Esophagus muscularis mucosa (tissue), 4 donors: ENCODE data around the gene FKBP1A. TPM values are rescaled to one million over a fixed set of nuclear protein-coding genes. Genes with fewer than 3 reads are reported as not detected.

ENCODE experiments used
- DNase-seq: peaks from one replicate; pipeline ENCODE4 v3.0.0-alpha.2; 2017; ENCODE audit errors: extremely low spot score
- H3K27ac ChIP-seq, 4 donors: fragments of 200-600 bp; sonication (generic); replicated peaks in 1 of 4; 1 replicate in 3 of 4; 2 replicates in 1 of 4; pipeline ENCODE4 v1.5.1; 2016 to 2019; ENCODE audit warnings: mild to moderate bottlenecking in 1 of 4
- H3K27me3 ChIP-seq, 4 donors: fragments of 200-600 bp; sonication (generic); one replicate each; pipeline versions ENCODE4 v1.5.1 to v1.6.0; 2016 to 2019
- H3K36me3 ChIP-seq, 4 donors: fragments of 200-600 bp; sonication (generic); one replicate each; pipeline ENCODE4 v1.5.1; 2016 to 2019
- H3K4me1 ChIP-seq, 4 donors: fragments of 200-600 bp; sonication (generic); one replicate each; pipeline ENCODE4 v1.5.1; 2016 to 2019
- H3K4me3 ChIP-seq, 4 donors: fragments of 200-600 bp; sonication (generic); 1 replicate in 2 of 4; 2 replicates in 2 of 4; pipeline ENCODE4 v1.5.1; 2016 to 2019; ENCODE audit warnings: mild to moderate bottlenecking in 4 of 4, moderate library complexity in 1 of 4
- H3K9me3 ChIP-seq, 4 donors: fragments of 200-600 bp; sonication (generic); 1 replicate in 3 of 4; 2 replicates in 1 of 4; pipeline ENCODE4 v1.5.1; 2016 to 2019
- CTCF ChIP-seq, 3 experiments: fragments of 200-600 bp in 2 of 3; fragments of 450-650 bp in 1 of 3; sonication (generic) in 2 of 3; IDR thresholded peaks; one replicate each; pipeline ENCODE4 v1.5.1; 2017 to 2019; ENCODE audit warnings: antibody characterized with exemption in 3 of 3, mild to moderate bottlenecking in 2 of 3, moderate library complexity in 1 of 3
- EP300 ChIP-seq: sonication (generic); formaldehyde crosslinking; IDR thresholded peaks from one replicate; pipeline ENCODE4 v1.6.1; 2017; ENCODE audit warnings: antibody characterized with exemption
- POLR2A ChIP-seq: fragments of 450-650 bp; IDR thresholded peaks from one replicate; pipeline ENCODE4 v1.6.1; 2017; ENCODE audit warnings: antibody characterized with exemption, moderate library complexity, mild to moderate bottlenecking, low read depth
- POLR2AphosphoS5 ChIP-seq, 2 donors: sonication (generic); formaldehyde crosslinking; IDR thresholded peaks; one replicate each; pipeline ENCODE4 v1.6.1; 2017; ENCODE audit warnings: antibody characterized with exemption in 2 of 2
- WGBS: methylation state at CpG from one replicate; pipeline ENCODE4 v1.1.5; 2018; 5-methylcytosine and 5-hydroxymethylcytosine counted together
- intact Hi-C: fragments of 100-400 bp; cut with DNase I; formaldehyde crosslinking; loops from one replicate; pipeline ENCODE4 v1.15.1; 2023
- total RNA-seq, 4 donors: library from RNA; depleted of rRNA; stranded (reverse); fragments of >200 nt; gene quantifications; one replicate each; pipeline versions ENCODE4 v1.1.0 to v1.2.1, GENCODE V29; 2016

FKBP1A gene
- total RNA-seq, 4 donors from 2014 or later: 84.3 to 99.2 (median 89.8) TPM

DNA sequence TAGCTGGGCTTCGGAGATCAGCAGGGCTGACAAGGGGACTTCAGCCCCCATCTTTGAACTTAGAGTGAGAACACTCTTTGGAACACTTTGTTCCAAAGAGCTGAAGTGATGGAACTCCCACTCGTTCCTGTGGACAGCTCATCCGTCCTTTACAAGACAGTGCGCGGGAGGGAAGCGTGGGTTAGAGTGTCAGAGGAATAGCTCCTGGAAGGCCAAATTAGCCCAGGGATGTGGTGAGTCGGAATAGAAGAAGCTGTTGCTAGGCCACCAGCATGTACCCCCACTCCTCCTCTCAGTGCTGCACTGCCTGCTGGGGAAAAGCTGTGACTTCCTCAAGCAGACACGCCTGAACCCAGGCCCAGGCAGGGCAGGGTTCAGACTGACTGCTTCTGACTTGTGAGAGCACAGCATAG lies 65.6 kb downstream of the FKBP1A start:
- DNase-seq: peak; percentile 91
- 78% methylated on average over 8 of the region's 8 CpGs for WGBS
- peak; percentile 25 to 32 for TF ChIP-seq POLR2AphosphoS5 (IDR thresholded peaks at IDR 0.05)
- no peak for TF ChIP-seq EP300
- TF ChIP-seq CTCF (IDR thresholded peaks at IDR 0.05): no peak
- TF ChIP-seq POLR2A: no peak
- H3K36me3 ChIP-seq: peaks cover 0 to 4% (median 1%) of the 10 kb centered on the region in 4 donors
- no peaks in the 10 kb centered on the region for H3K9me3 ChIP-seq
- no peak overlapping the region for H3K4me3 ChIP-seq
- intact Hi-C loops: loop anchor here (2.0 to 5.0 kb wide), 2 partner anchors 66 to 140 kb away; partner anchors contain the start of genes FKBP1A and NSFL1C
- no peaks in the 10 kb centered on the region for H3K27me3 ChIP-seq
- peaks cover 67 to 77% (median 75%) of the 10 kb centered on the region in 4 donors for H3K4me1 ChIP-seq
- H3K27ac ChIP-seq: peak overlapping the region; percentile 93 to 99 (median 96)

GRCh38 chr20:1326031-1326930 lies 66.6 kb downstream of the FKBP1A start:
- Histone ChIP-seq H3K27me3 (peaks cover 0 to 3% (median 0%) of the 10 kb centered on the region in 4 donors), H3K9me3 (no peaks in the 10 kb centered on the region), H3K36me3 (peaks cover 0 to 4% (median 0%) of the 10 kb centered on the region in 4 donors), H3K4me1 (peaks cover 67 to 83% (median 73%) of the 10 kb centered on the region in 4 donors), H3K27ac (peak overlapping the region; percentile 93 to 99 (median 96)), H3K4me3 (peak overlapping the region; percentile 70 to 89 (median 78))
- intact Hi-C loops: loop anchor here (2.0 to 5.0 kb wide), 2 partner anchors 67 to 141 kb away; partner anchors contain the start of genes FKBP1A and NSFL1C
- peak; percentile 86 for DNase-seq
- 31% methylated on average over 10 of the region's 10 CpGs for whole genome bisulfite sequencing
- TF ChIP-seq EP300 (no peak), POLR2A (no peak), CTCF (IDR thresholded peaks at IDR 0.05) (no peak), POLR2AphosphoS5 (IDR thresholded peaks at IDR 0.05) (no peak)

DNA sequence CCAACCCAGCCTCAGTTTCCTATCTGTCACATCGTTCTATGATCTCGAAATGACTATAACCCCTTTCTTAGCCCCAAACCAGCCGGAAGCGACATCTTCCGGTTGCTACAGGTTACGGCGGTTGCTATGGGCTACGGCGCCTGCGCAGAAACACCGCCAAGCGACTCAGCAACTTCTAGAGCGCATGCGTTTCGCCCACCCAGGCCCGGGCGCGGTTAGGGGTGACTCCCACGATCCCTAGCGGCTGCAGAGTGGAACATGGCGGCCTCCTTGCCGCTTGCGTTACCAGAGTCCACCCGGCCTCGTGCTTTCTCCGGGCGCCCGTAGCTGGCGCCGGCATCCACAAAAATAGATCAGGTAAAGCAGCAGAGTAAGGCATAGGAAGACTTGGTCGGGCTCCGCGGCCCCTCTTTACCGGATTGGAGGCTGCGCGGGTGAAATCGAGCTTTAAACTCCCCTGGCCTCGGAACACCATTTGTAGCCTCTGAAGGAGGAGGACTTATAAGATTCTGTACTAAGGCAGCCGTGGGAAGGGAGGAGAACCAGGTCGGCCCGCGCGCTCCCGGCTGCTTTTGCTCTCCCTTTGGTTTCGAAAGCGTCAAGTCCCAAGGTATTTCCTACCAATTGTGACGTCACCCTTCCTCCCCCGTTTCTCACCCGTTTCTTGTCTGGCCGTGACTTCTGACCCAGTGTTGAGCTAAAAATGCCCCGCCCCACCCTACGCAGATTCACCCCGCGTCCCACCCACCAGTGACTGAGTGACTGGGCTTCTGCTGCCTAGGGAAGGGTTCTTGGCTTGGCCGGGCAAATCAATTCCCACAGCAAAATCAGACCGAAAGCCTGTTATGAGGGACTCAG lies 67.5 kb downstream of the FKBP1A start:
- Histone ChIP-seq H3K9me3 (no peaks in the 10 kb centered on the region), H3K4me1 (peaks cover 59 to 74% (median 66%) of the 10 kb centered on the region in 4 donors), H3K4me3 (peak overlapping the region; percentile 70 to 89 (median 78)), H3K27me3 (peaks cover 0 to 9% (median 0%) of the 10 kb centered on the region in 4 donors), H3K27ac (peak overlapping the region; percentile 93 to 99 (median 96)), H3K36me3 (peaks cover 0 to 4% (median 0%) of the 10 kb centered on the region in 4 donors)
- intact Hi-C loops: loop anchor here (2.0 to 5.0 kb wide), 2 partner anchors 67 to 142 kb away; partner anchors contain the start of genes FKBP1A and NSFL1C
- TF ChIP-seq EP300: no peak
- peak in 2 of 3 experiments; percentile 25 to 40 for TF ChIP-seq CTCF (IDR thresholded peaks at IDR 0.05)
- peak; percentile 95 to 97 for TF ChIP-seq POLR2AphosphoS5 (IDR thresholded peaks at IDR 0.05)
- peak; percentile 94 for TF ChIP-seq POLR2A
- WGBS: 2% methylated on average over 46 of the region's 56 CpGs
- DNase-seq: peak; percentile 99

GRCh38 chr20:1324598-1325172 lies 68.2 kb downstream of the FKBP1A start:
- Histone ChIP-seq H3K27me3 (peaks cover 0 to 9% (median 0%) of the 10 kb centered on the region in 4 donors), H3K36me3 (peaks cover 0 to 4% (median 0%) of the 10 kb centered on the region in 4 donors), H3K4me3 (peak overlapping the region; percentile 70 to 89 (median 78)), H3K9me3 (no peaks in the 10 kb centered on the region), H3K27ac (peak overlapping the region; percentile 93 to 99 (median 96)), H3K4me1 (peaks cover 52 to 67% (median 59%) of the 10 kb centered on the region in 4 donors)
- TF ChIP-seq POLR2A (no peak), POLR2AphosphoS5 (IDR thresholded peaks at IDR 0.05) (no peak), CTCF (IDR thresholded peaks at IDR 0.05) (no peak), EP300 (no peak)
- intact Hi-C loops: loop anchor here (5.0 kb wide), 1 partner anchor 143 kb away; the partner anchor contains the start of gene NSFL1C
- WGBS: 15% methylated on average over 15 of the region's 15 CpGs
- no peak for DNase-seq
